Measurements from ENCODE around the gene FXYD6.

Gene FXYD6

GRCh38 chr11:117816846-117817367 is 59.6 kb downstream of the FXYD6 start:
- TF ChIP-seq CTCF (IDR thresholded peaks at IDR 0.05), result no peak
- no peak overlapping the region for H3K4me3 ChIP-seq (ENCODE audit: low read depth, low read length)

GRCh38 chr11:117816151-117816741 is 60.2 kb downstream of the FXYD6 start:
- H3K4me1 ChIP-seq, result no peaks in the 10 kb centered on the region
- no peak overlapping the region for H3K9ac ChIP-seq
- no peak overlapping the region for H2AFZ ChIP-seq
- no peaks in the 10 kb centered on the region for H3K79me2 ChIP-seq
- no peaks in the 10 kb centered on the region for H3K27me3 ChIP-seq (ENCODE audit: control insufficient read depth, insufficient read depth, low read length)
- H3K4me2 ChIP-seq (ENCODE audit: low read length), result no peak overlapping the region
- H3K36me3 ChIP-seq (ENCODE audit: control insufficient read depth, insufficient read depth, low read length), result no peaks in the 10 kb centered on the region
- no peaks in the 10 kb centered on the region for H3K9me3 ChIP-seq (ENCODE audit: control insufficient read depth, low read length)
- no peak overlapping the region for H3K4me3 ChIP-seq (ENCODE audit: low read depth, low read length)
- no peak overlapping the region for H3K27ac ChIP-seq
- no peak for TF ChIP-seq CTCF (IDR thresholded peaks at IDR 0.05)

More at GRCh38 chr11:117816846-117817367, 59.6 kb downstream of the FXYD6 start:
- Histone ChIP-seq H3K4me1 (no peaks in the 10 kb centered on the region), H3K27ac (no peak overlapping the region), H3K4me2 (ENCODE audit: low read length) (no peak overlapping the region), H3K9ac (no peak overlapping the region), H3K79me2 (no peaks in the 10 kb centered on the region), H3K27me3 (ENCODE audit: control insufficient read depth, insufficient read depth, low read length) (no peaks in the 10 kb centered on the region), H3K36me3 (ENCODE audit: control insufficient read depth, insufficient read depth, low read length) (no peaks in the 10 kb centered on the region), H2AFZ (no peak overlapping the region), H3K9me3 (ENCODE audit: control insufficient read depth, low read length) (no peaks in the 10 kb centered on the region)

GRCh38 chr11:117815262-117815803 is 61.1 kb downstream of the FXYD6 start:
- H3K9me3 ChIP-seq (ENCODE audit: control insufficient read depth, low read length), result no peaks in the 10 kb centered on the region
- no peak overlapping the region for H3K9ac ChIP-seq
- no peaks in the 10 kb centered on the region for H3K79me2 ChIP-seq
- H2AFZ ChIP-seq, result no peak overlapping the region
- no peaks in the 10 kb centered on the region for H3K27me3 ChIP-seq (ENCODE audit: control insufficient read depth, insufficient read depth, low read length)
- no peak overlapping the region for H3K27ac ChIP-seq
- H3K36me3 ChIP-seq (ENCODE audit: control insufficient read depth, insufficient read depth, low read length), result no peaks in the 10 kb centered on the region
- no peak for TF ChIP-seq CTCF (IDR thresholded peaks at IDR 0.05)
- H3K4me3 ChIP-seq (ENCODE audit: low read depth, low read length), result no peak overlapping the region
- no peak overlapping the region for H3K4me2 ChIP-seq (ENCODE audit: low read length)
- H3K4me1 ChIP-seq, result no peaks in the 10 kb centered on the region

GRCh38 chr11:117814766-117815261 is 61.6 kb downstream of the FXYD6 start:
- H3K27ac ChIP-seq, result no peak overlapping the region

More at GRCh38 chr11:117814766-117815261, 61.6 kb downstream of the FXYD6 start:
- Histone ChIP-seq H2AFZ (no peak overlapping the region), H3K4me2 (ENCODE audit: low read length) (no peak overlapping the region), H3K79me2 (no peaks in the 10 kb centered on the region), H3K4me1 (no peaks in the 10 kb centered on the region), H3K27me3 (ENCODE audit: control insufficient read depth, insufficient read depth, low read length) (no peaks in the 10 kb centered on the region), H3K36me3 (ENCODE audit: control insufficient read depth, insufficient read depth, low read length) (no peaks in the 10 kb centered on the region), H3K4me3 (ENCODE audit: low read depth, low read length) (no peak overlapping the region), H3K9ac (no peak overlapping the region), H3K9me3 (ENCODE audit: control insufficient read depth, low read length) (no peaks in the 10 kb centered on the region)
- no peak for TF ChIP-seq CTCF (IDR thresholded peaks at IDR 0.05)

Data from parathyroid adenoma (tissue), 2 donors.